HepG2 (cell line): ENCODE results near the gene MXRA7. TPM values are rescaled to one million over a fixed set of nuclear protein-coding genes. Genes with fewer than 3 reads are reported as not detected.

ENCODE experiments used
- BORCS8-MEF2B ChIP-seq: sonication (generic); formaldehyde crosslinking; IDR thresholded peaks from 2 replicates; pipeline ENCODE4 v1.8.0; 2022; ENCODE audit warnings: mild to moderate bottlenecking, missing genetic modification reagents
- FOXA1 ChIP-seq, 2 experiments: fragments of 450-650 bp in 1 of 2; sonication (generic) in 1 of 2; formaldehyde crosslinking in 1 of 2; IDR thresholded peaks; 2 replicates each; pipeline versions ENCODE4 v1.4.0 to v1.6.1; 2016 to 2020; ENCODE audit warnings: missing genetic modification reagents in 1 of 2
- JDP2 ChIP-seq: sonication (generic); formaldehyde crosslinking; IDR thresholded peaks from 2 replicates; pipeline ENCODE4 v1.8.1; 2022; ENCODE audit warnings: missing genetic modification reagents, borderline replicate concordance
- NRL ChIP-seq: sonication (generic); formaldehyde crosslinking; IDR thresholded peaks from 2 replicates; pipeline ENCODE4 v1.5.0; 2020; ENCODE audit warnings: missing genetic modification reagents, mild to moderate bottlenecking, moderate library complexity, borderline replicate concordance
- PAWR ChIP-seq: sonication (generic); formaldehyde crosslinking; IDR thresholded peaks from 2 replicates; pipeline ENCODE4 v1.4.0; 2020; ENCODE audit warnings: missing genetic modification reagents, mild to moderate bottlenecking, borderline replicate concordance
- RFX1 ChIP-seq: fragments of 450-650 bp; IDR thresholded peaks from 2 replicates; pipeline ENCODE4 v1.6.1; 2017
- TOPORS ChIP-seq: sonication (generic); formaldehyde crosslinking; IDR thresholded peaks from 2 replicates; pipeline ENCODE4 v1.8.0; 2023; ENCODE audit warnings: mild to moderate bottlenecking, missing genetic modification reagents
- ZBTB7A ChIP-seq: sonication (generic); formaldehyde crosslinking; IDR thresholded peaks from 2 replicates; pipeline ENCODE4 v1.8.0; 2022; ENCODE audit warnings: mild to moderate bottlenecking, missing genetic modification reagents
- ZFP36L1 ChIP-seq: sonication (generic); formaldehyde crosslinking; IDR thresholded peaks from 2 replicates; pipeline ENCODE4 v1.8.0; 2022; ENCODE audit warnings: mild to moderate bottlenecking, missing genetic modification reagents, moderate library complexity
- ZNF180 ChIP-seq: sonication (generic); formaldehyde crosslinking; IDR thresholded peaks from 2 replicates; pipeline ENCODE4 v1.4.0; 2020; ENCODE audit warnings: low read depth, missing genetic modification reagents, borderline replicate concordance
- ZNF317 ChIP-seq: sonication (generic); formaldehyde crosslinking; IDR thresholded peaks from 2 replicates; pipeline ENCODE4 v1.5.0; 2020; ENCODE audit warnings: mild to moderate bottlenecking, missing genetic modification reagents
- ZNF33A ChIP-seq: sonication (generic); formaldehyde crosslinking; IDR thresholded peaks from 2 replicates; pipeline ENCODE4 v1.5.1; 2020; ENCODE audit warnings: missing genetic modification reagents, mild to moderate bottlenecking, moderate library complexity, borderline replicate concordance
- ZNF343 ChIP-seq: sonication (generic); formaldehyde crosslinking; IDR thresholded peaks from 2 replicates; pipeline ENCODE4 v1.4.0; 2020; ENCODE audit warnings: mild to moderate bottlenecking, missing genetic modification reagents
- ZNF724P ChIP-seq: sonication (generic); formaldehyde crosslinking; IDR thresholded peaks from 2 replicates; pipeline ENCODE4 v1.8.0; 2022; ENCODE audit warnings: missing genetic modification reagents, borderline replicate concordance
- ZSCAN21 ChIP-seq: sonication (generic); formaldehyde crosslinking; IDR thresholded peaks from 2 replicates; pipeline ENCODE4 v1.8.0; 2022; ENCODE audit warnings: mild to moderate bottlenecking, missing genetic modification reagents, moderate library complexity, borderline replicate concordance
- polyA plus RNA-seq, 8 experiments: library from polyadenylated mRNA; depleted of rRNA in 3 of 8; stranded (reverse) in 7 of 8; unstranded in 1 of 8; fragments of >200 nt; fragmentation: Illumina TruSeq in 4 of 8; extraction: Trizol in 4 of 8; gene quantifications; 2 replicates each; pipeline versions ENCODE4 v1.2.1 to v1.2.3, GENCODE V29; 2011 to 2016; ENCODE audit warnings: low read depth in 4 of 8, missing spikeins in 1 of 8, mixed read lengths in 1 of 8; ENCODE audit not compliant: insufficient read depth in 1 of 8
- total RNA-seq, 5 experiments: library from RNA; depleted of rRNA; stranded (reverse); fragments of >200 nt; fragmentation: Illumina TruSeq; extraction: Trizol; gene quantifications; 2 replicates each; pipeline ENCODE4 v1.2.3, GENCODE V29; 2016; ENCODE audit warnings: low read depth in 1 of 5
- TF ChIP-seq, protein P1 (sequence below): sonication (generic); formaldehyde crosslinking; IDR thresholded peaks from 2 replicates; pipeline ENCODE4 v1.9.0; 2021; ENCODE audit warnings: missing genetic modification reagents, mild to moderate bottlenecking, borderline replicate concordance
- TF ChIP-seq, protein P2 (sequence below): sonication (generic); formaldehyde crosslinking; IDR thresholded peaks from 2 replicates; pipeline ENCODE4 v1.5.0; 2020; ENCODE audit warnings: mild to moderate bottlenecking, missing genetic modification reagents, moderate library complexity
- TF ChIP-seq, protein P3 (sequence below), 2 experiments: sonication (generic) in 1 of 2; formaldehyde crosslinking in 1 of 2; IDR thresholded peaks; 2 replicates each; pipeline versions ENCODE4 v1.4.0 to v1.6.1; 2016 to 2020; ENCODE audit warnings: borderline replicate concordance in 1 of 2, low read depth in 1 of 2, mild to moderate bottlenecking in 1 of 2, missing genetic modification reagents in 1 of 2

Gene MXRA7
- total and polyA plus RNA-seq, 2 of the 13 experiments (the other 11 are each of a cell fraction or from before 2014, with no cell fraction given) = 44.8 to 112 TPM

DNA sequence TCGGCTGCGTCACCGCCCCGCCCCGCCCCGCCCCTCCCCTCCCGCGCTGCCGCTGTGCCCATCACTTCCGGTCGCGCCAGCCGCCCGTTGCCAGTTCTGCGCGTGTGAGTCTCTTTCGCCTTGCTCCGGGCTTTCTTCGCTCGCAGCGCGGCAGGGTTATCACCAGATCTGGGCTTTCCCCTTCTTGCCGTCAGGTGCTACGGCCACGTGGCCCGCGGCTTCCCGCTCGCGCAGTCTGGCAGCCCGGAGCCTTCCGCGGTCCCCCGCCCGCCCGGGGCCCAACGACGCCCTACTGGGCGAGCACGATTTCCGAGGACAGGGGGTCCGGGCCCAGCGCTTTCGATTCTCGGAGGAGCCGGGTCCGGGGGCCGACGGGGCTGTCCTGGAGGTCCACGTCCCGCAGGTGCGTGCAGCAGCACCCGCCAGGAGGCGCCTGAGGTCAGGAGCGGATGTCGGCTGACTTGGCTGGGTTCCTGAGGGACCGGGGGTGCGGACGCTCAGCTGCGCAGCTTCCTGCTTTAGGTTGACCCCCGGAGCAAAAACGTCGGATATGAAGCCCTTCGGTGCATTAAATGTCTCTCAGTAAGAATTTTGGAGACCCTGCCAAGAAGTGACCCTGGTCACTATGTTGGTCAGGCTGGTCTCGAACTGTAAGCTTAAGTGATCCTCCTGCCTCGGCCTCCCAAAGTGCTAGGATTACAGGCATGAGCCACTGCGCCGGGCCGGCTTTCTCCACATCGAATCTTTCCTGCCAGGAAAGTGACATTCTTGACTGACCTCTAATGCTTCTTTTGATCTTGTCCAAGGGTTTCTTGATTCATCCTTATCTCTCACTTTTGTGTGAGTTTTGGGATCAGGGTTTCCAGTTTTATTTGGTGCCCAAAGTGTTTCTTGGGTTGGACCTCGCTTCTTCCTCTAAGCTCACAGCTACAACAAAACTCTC, 16.3 kb upstream of the MXRA7 start, which contains the start of gene METTL23 (continued):
- TF ChIP-seq, protein P1, sequence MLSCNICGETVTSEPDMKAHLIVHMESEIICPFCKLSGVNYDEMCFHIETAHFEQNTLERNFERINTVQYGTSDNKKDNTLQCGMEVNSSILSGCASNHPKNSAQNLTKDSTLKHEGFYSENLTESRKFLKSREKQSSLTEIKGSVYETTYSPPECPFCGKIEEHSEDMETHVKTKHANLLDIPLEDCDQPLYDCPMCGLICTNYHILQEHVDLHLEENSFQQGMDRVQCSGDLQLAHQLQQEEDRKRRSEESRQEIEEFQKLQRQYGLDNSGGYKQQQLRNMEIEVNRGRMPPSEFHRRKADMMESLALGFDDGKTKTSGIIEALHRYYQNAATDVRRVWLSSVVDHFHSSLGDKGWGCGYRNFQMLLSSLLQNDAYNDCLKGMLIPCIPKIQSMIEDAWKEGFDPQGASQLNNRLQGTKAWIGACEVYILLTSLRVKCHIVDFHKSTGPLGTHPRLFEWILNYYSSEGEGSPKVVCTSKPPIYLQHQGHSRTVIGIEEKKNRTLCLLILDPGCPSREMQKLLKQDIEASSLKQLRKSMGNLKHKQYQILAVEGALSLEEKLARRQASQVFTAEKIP (CRISPR knock-in tag) = no peak
- TF ChIP-seq TOPORS (CRISPR knock-in tag) (no peak), FOXA1 (IDR thresholded peaks at IDR 0.05) (no peak), FOXA1 (CRISPR knock-in tag; IDR thresholded peaks at IDR 0.05) (no peak), ZFP36L1 (CRISPR knock-in tag) (0 out of 2 replicates have a peak, but pooled peaks have one; percentile 7), RFX1 (no peak), ZNF724P (CRISPR knock-in tag) (no peak), ZNF180 (CRISPR knock-in tag) (0 out of 2 replicates have a peak, but pooled peaks have one; percentile 16), ZBTB7A (no peak), ZNF343 (no peak), PAWR (no peak), BORCS8-MEF2B (peak; percentile 71; the same call in 1 of the 2 replicates), ZNF33A (CRISPR knock-in tag) (peak; percentile 91), JDP2 (CRISPR knock-in tag) (0 out of 2 replicates have a peak, but pooled peaks have one; percentile 59), ZNF317 (CRISPR knock-in tag) (peak; percentile 80), NRL (peak; percentile 71), ZSCAN21 (CRISPR knock-in tag) (no peak)
- TF ChIP-seq, protein P2, sequence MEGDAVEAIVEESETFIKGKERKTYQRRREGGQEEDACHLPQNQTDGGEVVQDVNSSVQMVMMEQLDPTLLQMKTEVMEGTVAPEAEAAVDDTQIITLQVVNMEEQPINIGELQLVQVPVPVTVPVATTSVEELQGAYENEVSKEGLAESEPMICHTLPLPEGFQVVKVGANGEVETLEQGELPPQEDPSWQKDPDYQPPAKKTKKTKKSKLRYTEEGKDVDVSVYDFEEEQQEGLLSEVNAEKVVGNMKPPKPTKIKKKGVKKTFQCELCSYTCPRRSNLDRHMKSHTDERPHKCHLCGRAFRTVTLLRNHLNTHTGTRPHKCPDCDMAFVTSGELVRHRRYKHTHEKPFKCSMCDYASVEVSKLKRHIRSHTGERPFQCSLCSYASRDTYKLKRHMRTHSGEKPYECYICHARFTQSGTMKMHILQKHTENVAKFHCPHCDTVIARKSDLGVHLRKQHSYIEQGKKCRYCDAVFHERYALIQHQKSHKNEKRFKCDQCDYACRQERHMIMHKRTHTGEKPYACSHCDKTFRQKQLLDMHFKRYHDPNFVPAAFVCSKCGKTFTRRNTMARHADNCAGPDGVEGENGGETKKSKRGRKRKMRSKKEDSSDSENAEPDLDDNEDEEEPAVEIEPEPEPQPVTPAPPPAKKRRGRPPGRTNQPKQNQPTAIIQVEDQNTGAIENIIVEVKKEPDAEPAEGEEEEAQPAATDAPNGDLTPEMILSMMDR (CRISPR knock-in tag) = peak; percentile 90
- TF ChIP-seq, protein P3, sequence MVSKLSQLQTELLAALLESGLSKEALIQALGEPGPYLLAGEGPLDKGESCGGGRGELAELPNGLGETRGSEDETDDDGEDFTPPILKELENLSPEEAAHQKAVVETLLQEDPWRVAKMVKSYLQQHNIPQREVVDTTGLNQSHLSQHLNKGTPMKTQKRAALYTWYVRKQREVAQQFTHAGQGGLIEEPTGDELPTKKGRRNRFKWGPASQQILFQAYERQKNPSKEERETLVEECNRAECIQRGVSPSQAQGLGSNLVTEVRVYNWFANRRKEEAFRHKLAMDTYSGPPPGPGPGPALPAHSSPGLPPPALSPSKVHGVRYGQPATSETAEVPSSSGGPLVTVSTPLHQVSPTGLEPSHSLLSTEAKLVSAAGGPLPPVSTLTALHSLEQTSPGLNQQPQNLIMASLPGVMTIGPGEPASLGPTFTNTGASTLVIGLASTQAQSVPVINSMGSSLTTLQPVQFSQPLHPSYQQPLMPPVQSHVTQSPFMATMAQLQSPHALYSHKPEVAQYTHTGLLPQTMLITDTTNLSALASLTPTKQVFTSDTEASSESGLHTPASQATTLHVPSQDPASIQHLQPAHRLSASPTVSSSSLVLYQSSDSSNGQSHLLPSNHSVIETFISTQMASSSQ (IDR thresholded peaks at IDR 0.05; ENCODE audit: low read depth) = no peak
- TF ChIP-seq, protein P3 (CRISPR knock-in tag; IDR thresholded peaks at IDR 0.05; ENCODE audit: borderline replicate concordance) = no peak; the same call in 1 of the 2 replicates
